RWPE1 (cell line): ENCODE data around the gene ZBTB43.

Experiments
- CTCF ChIA-PET: fragments of 350-600 bp; sonication (Branson Sonifier 250); formaldehyde crosslinking; extraction: SDS; loops from one replicate; lab custom pipeline; 2021; lab: Yijun Ruan, JAX
- POLR2A ChIA-PET: fragments of 400-600 bp; formaldehyde crosslinking; extraction: SDS; loops from one replicate; lab custom pipeline; 2020; ENCODE audit warnings: antibody characterized with exemption; ENCODE audit not compliant: low non-redundant PET; lab: Yijun Ruan, JAX
- DNase-seq: peaks from one replicate; pipeline ENCODE4 v3.0.0; 2012; ENCODE audit warnings: low spot score
- H3K27ac ChIP-seq: fragments of 450-650 bp; 2 replicates; pipeline ENCODE4 v1.5.1; 2017
- CTCF ChIP-seq: fragments of 450-650 bp; conservative IDR thresholded peaks from 2 replicates; pipeline ENCODE4 v1.5.1; 2017; ENCODE audit warnings: low read depth, mild to moderate bottlenecking

The ZBTB43 gene

GRCh38 chr9:126838895-126839294 is 34.1 kb downstream of the ZBTB43 start:
- no peak for DNase-seq
- TF ChIP-seq CTCF = no peak
- ChIA-PET POLR2A (no interaction called here), CTCF (interaction anchor here (0.5 to 1.4 kb wide), 3 partner anchors 16 to 283 kb away, joined by 3 to 6 read pairs (median 5); partner anchors contain the start of gene ANGPTL2)
- peak overlapping the region; percentile 34; the same call in 1 of the 2 replicates for H3K27ac ChIP-seq

- no peak for DNase-seq
- no peak overlapping the region for H3K27ac ChIP-seq
- POLR2A ChIA-PET = interaction anchor here (0.5 kb wide), 1 partner anchor 18 kb away, joined by 5 read pairs; no protein-coding TSS in a partner anchor
- TF ChIP-seq CTCF = no peak
- CTCF ChIA-PET = interaction anchor here (0.5 to 1.4 kb wide), 3 partner anchors 15 to 283 kb away, joined by 3 to 6 read pairs (median 5); partner anchors contain the start of gene ANGPTL2
Observed at GRCh38 chr9:126839301-126839700, 34.5 kb downstream of the ZBTB43 start.

- H3K27ac ChIP-seq = peak overlapping the region; percentile 2; the same call in 1 of the 2 replicates
- DNase-seq = no peak
- POLR2A ChIA-PET = interaction anchor here (0.9 kb wide), 1 partner anchor 8 kb away, joined by 7 read pairs; no protein-coding TSS in a partner anchor
- CTCF ChIA-PET = interaction anchor here (0.7 to 1.7 kb wide), 2 partner anchors 18 to 20 kb away, joined by 4 read pairs; partner anchors contain the start of gene ZBTB34
- TF ChIP-seq CTCF = no peak
Observed at GRCh38 chr9:126842220-126842842, 37.5 kb downstream of the ZBTB43 start.

GRCh38 chr9:126842977-126843799 is 38.3 kb downstream of the ZBTB43 start:
- H3K27ac ChIP-seq = no peak overlapping the region
- TF ChIP-seq CTCF = no peak
- CTCF ChIA-PET = interaction anchor here (0.7 kb wide), 1 partner anchor 20 kb away, joined by 4 read pairs; no protein-coding TSS in a partner anchor
- POLR2A ChIA-PET = no interaction called here
- DNase-seq = no peak

- CTCF ChIA-PET = interaction anchor here (0.7 to 1.3 kb wide), 4 partner anchors 9 to 1318 kb away, joined by 3 to 7 read pairs (median 4); no protein-coding TSS in a partner anchor
- DNase-seq = peak; percentile 82
- POLR2A ChIA-PET = no interaction called here
Observed at GRCh38 chr9:126844085-126844484, 39.2 kb downstream of the ZBTB43 start.

More at GRCh38 chr9:126844085-126844484, 39.2 kb downstream of the ZBTB43 start:
- 0 out of 2 replicates have a peak overlapping the region, but pooled peaks have one; percentile 1 for H3K27ac ChIP-seq
- TF ChIP-seq CTCF = no peak
